WTC11 (cell line): ENCODE measurements around the gene PRKACA. TPM values are rescaled to one million over a fixed set of nuclear protein-coding genes. Genes with fewer than 3 reads are reported as not detected.
A peak's percentile ranks its signal among the peaks of the same experiment; 100 is the strongest.

Source experiments
- ATAC-seq: fragments of 200-7000 bp; cut with Tn5 transposase; 2 replicates; pipeline ENCODE4 v1.10.0; 2021; ENCODE audit warnings: mild to moderate bottlenecking, moderate library complexity
- CTCF ChIA-PET: fragments of 300-600 bp; sonication (Branson Sonifier 250); formaldehyde crosslinking; loops from one replicate; lab custom pipeline; 2021; ENCODE audit warnings: antibody characterized with exemption; lab: Charles Lee
- POLR2A ChIA-PET: fragments of 350-600 bp; sonication (Branson Sonifier 250); formaldehyde crosslinking; loops from one replicate; lab custom pipeline; 2021; ENCODE audit warnings: antibody characterized with exemption; lab: Charles Lee
- DNase-seq: peaks from one replicate; pipeline ENCODE4 v3.0.0; 2021; ENCODE audit warnings: low spot score
- H3K27ac Mint-ChIP-seq: 2 replicates; pipeline ENCODE4 v1.8.0; 2021; ENCODE audit warnings: mixed read lengths
- H3K27me3 Mint-ChIP-seq: 2 replicates; pipeline ENCODE4 v1.8.0; 2021; ENCODE audit warnings: low read depth, mild to moderate bottlenecking, moderate library complexity, mixed read lengths
- H3K36me3 Mint-ChIP-seq: 2 replicates; pipeline ENCODE4 v1.8.0; 2021; ENCODE audit warnings: mixed read lengths
- H3K4me1 Mint-ChIP-seq: 2 replicates; pipeline ENCODE4 v1.8.0; 2022; ENCODE audit warnings: mixed read lengths
- H3K4me3 Mint-ChIP-seq: 2 replicates; pipeline ENCODE4 v1.8.0; 2021; ENCODE audit warnings: mild to moderate bottlenecking, moderate library complexity, mixed read lengths
- H3K9me3 Mint-ChIP-seq: 2 replicates; pipeline ENCODE4 v1.8.0; 2021; ENCODE audit warnings: mixed read lengths
- AR ChIP-seq: fragments of 250-450 bp; sonication (Bioruptor Pico); IDR thresholded peaks from 2 replicates; pipeline ENCODE4 v1.9.0; 2021; ENCODE audit warnings: mild to moderate bottlenecking
- ATF6 ChIP-seq: sonication (generic); formaldehyde crosslinking; IDR thresholded peaks from 2 replicates; pipeline ENCODE4 v1.8.1; 2023; ENCODE audit warnings: mild to moderate bottlenecking, missing genetic modification reagents
- CREM ChIP-seq: sonication (generic); formaldehyde crosslinking; IDR thresholded peaks from 2 replicates; pipeline ENCODE4 v1.8.1; 2022; ENCODE audit warnings: mild to moderate bottlenecking, missing genetic modification reagents, moderate library complexity
- EMX1 ChIP-seq: fragments of 250-450 bp; sonication (Bioruptor Pico); IDR thresholded peaks from 2 replicates; pipeline ENCODE4 v1.8.0; 2021; ENCODE audit warnings: mild to moderate bottlenecking
- ETV6 ChIP-seq: sonication (generic); formaldehyde crosslinking; IDR thresholded peaks from 2 replicates; pipeline ENCODE4 v1.8.1; 2022; ENCODE audit warnings: mild to moderate bottlenecking, missing genetic modification reagents
- FOXP1 ChIP-seq: sonication (generic); formaldehyde crosslinking; IDR thresholded peaks from 2 replicates; pipeline ENCODE4 v1.8.0; 2022; ENCODE audit warnings: missing genetic modification reagents, mild to moderate bottlenecking, moderate library complexity, borderline replicate concordance
- MAX ChIP-seq: sonication (generic); formaldehyde crosslinking; IDR thresholded peaks from 2 replicates; pipeline ENCODE4 v1.8.0; 2022; ENCODE audit warnings: mild to moderate bottlenecking, missing genetic modification reagents
- NFE2L1 ChIP-seq: sonication (generic); formaldehyde crosslinking; IDR thresholded peaks from 2 replicates; pipeline ENCODE4 v1.8.1; 2023; ENCODE audit warnings: missing genetic modification reagents
- OVOL2 ChIP-seq: fragments of 250-450 bp; sonication (Bioruptor Pico); IDR thresholded peaks from 2 replicates; pipeline ENCODE4 v1.9.0; 2021; ENCODE audit warnings: mild to moderate bottlenecking, borderline replicate concordance
- PRRX2 ChIP-seq: fragments of 250-450 bp; sonication (Bioruptor Pico); IDR thresholded peaks from 2 replicates; pipeline ENCODE4 v1.8.0; 2021; ENCODE audit warnings: mild to moderate bottlenecking
- SMAD4 ChIP-seq: sonication (generic); formaldehyde crosslinking; IDR thresholded peaks from 2 replicates; pipeline ENCODE4 v1.8.0; 2022; ENCODE audit warnings: mild to moderate bottlenecking, missing genetic modification reagents
- SP1 ChIP-seq: sonication (generic); formaldehyde crosslinking; conservative IDR thresholded peaks from 2 replicates; pipeline ENCODE4 v1.8.1; 2022; ENCODE audit warnings: missing genetic modification reagents
- TEAD4 ChIP-seq: sonication (generic); formaldehyde crosslinking; IDR thresholded peaks from 2 replicates; pipeline ENCODE4 v1.8.0; 2022; ENCODE audit warnings: mild to moderate bottlenecking, missing genetic modification reagents
- USF2 ChIP-seq: sonication (generic); formaldehyde crosslinking; IDR thresholded peaks from 2 replicates; pipeline ENCODE4 v1.8.1; 2023; ENCODE audit warnings: mild to moderate bottlenecking, missing genetic modification reagents, moderate library complexity
- ZNF263 ChIP-seq: sonication (generic); formaldehyde crosslinking; IDR thresholded peaks from 2 replicates; pipeline ENCODE4 v1.8.1; 2022; ENCODE audit warnings: low read depth, mild to moderate bottlenecking, moderate library complexity, missing genetic modification reagents
- ZNF416 ChIP-seq: fragments of 250-450 bp; sonication (Bioruptor Pico); IDR thresholded peaks from 2 replicates; pipeline ENCODE4 v1.9.0; 2021; ENCODE audit warnings: mild to moderate bottlenecking, inconsistent platforms
- ZNF512 ChIP-seq: sonication (generic); formaldehyde crosslinking; IDR thresholded peaks from 2 replicates; pipeline ENCODE4 v1.8.1; 2022; ENCODE audit warnings: missing genetic modification reagents, borderline replicate concordance
- total RNA-seq: library from RNA; stranded (reverse); gene quantifications from 3 replicates; pipeline ENCODE4 v1.2.3, GENCODE V29; 2021
- TF ChIP-seq, protein P1 (sequence below): sonication (generic); formaldehyde crosslinking; conservative IDR thresholded peaks from 2 replicates; pipeline ENCODE4 v1.8.1; 2023; ENCODE audit warnings: mild to moderate bottlenecking, low read depth, missing genetic modification reagents, moderate library complexity

The PRKACA gene
- total RNA-seq, 1 experiment from 2014 or later: 37.8 TPM

GRCh38 chr19:14118165-14119051 lies 846 bp upstream of the PRKACA start:
- peaks cover 26% of the 10 kb centered on the region for H3K4me1 Mint-ChIP-seq
- ChIA-PET POLR2A (interaction anchor here (0.6 to 1.2 kb wide), 3 partner anchors 17 to 158 kb away, joined by 3 to 5 read pairs (median 5); partner anchors contain the start of gene ASF1B), CTCF (interaction anchor here (0.6 to 3.4 kb wide), 5 partner anchors 18 to 288 kb away, joined by 3 to 18 read pairs (median 6); partner anchors contain the start of gene ASF1B)
- H3K36me3 Mint-ChIP-seq: peaks cover 6% of the 10 kb centered on the region; the same call in 1 of the 2 replicates
- H3K4me3 Mint-ChIP-seq: peak overlapping the region; percentile 90
- H3K27me3 Mint-ChIP-seq: 0 out of 2 replicates have a peak, but pooled peaks cover 7% of the 10 kb centered on the region
- H3K27ac Mint-ChIP-seq: peak overlapping the region; percentile 98
- H3K9me3 Mint-ChIP-seq: no peaks in the 10 kb centered on the region
- ATAC-seq (no peak), DNase-seq (no peak)
- TF ChIP-seq ZNF416: no peak
- TF ChIP-seq USF2 (CRISPR knock-in tag): peak; percentile 2; the same call in 1 of the 2 replicates
- TF ChIP-seq, protein P1, sequence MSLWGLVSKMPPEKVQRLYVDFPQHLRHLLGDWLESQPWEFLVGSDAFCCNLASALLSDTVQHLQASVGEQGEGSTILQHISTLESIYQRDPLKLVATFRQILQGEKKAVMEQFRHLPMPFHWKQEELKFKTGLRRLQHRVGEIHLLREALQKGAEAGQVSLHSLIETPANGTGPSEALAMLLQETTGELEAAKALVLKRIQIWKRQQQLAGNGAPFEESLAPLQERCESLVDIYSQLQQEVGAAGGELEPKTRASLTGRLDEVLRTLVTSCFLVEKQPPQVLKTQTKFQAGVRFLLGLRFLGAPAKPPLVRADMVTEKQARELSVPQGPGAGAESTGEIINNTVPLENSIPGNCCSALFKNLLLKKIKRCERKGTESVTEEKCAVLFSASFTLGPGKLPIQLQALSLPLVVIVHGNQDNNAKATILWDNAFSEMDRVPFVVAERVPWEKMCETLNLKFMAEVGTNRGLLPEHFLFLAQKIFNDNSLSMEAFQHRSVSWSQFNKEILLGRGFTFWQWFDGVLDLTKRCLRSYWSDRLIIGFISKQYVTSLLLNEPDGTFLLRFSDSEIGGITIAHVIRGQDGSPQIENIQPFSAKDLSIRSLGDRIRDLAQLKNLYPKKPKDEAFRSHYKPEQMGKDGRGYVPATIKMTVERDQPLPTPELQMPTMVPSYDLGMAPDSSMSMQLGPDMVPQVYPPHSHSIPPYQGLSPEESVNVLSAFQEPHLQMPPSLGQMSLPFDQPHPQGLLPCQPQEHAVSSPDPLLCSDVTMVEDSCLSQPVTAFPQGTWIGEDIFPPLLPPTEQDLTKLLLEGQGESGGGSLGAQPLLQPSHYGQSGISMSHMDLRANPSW (CRISPR knock-in tag): no peak
- TF ChIP-seq NFE2L1: peak; percentile 18; the same call in 1 of the 2 replicates
- 0 out of 2 replicates have a peak, but pooled peaks have one; percentile 37 for TF ChIP-seq AR (CRISPR knock-in tag)
- TF ChIP-seq PRRX2 (CRISPR knock-in tag): 0 out of 2 replicates have a peak, but pooled peaks have one; percentile 55
- no peak for TF ChIP-seq FOXP1
- TF ChIP-seq ETV6 (CRISPR knock-in tag): 0 out of 2 replicates have a peak, but pooled peaks have one; percentile 25
- peak; percentile 41; the same call in 1 of the 2 replicates for TF ChIP-seq MAX
- 0 out of 2 replicates have a peak, but pooled peaks have one; percentile 38 for TF ChIP-seq EMX1 (CRISPR knock-in tag)

- TF ChIP-seq ZNF512 (CRISPR knock-in tag) (no peak), FOXP1 (no peak; the same call in 1 of the 2 replicates), SP1 (CRISPR knock-in tag) (no peak), ATF6 (CRISPR knock-in tag) (no peak), SMAD4 (CRISPR knock-in tag) (no peak), OVOL2 (CRISPR knock-in tag) (no peak), TEAD4 (CRISPR knock-in tag) (no peak), CREM (CRISPR knock-in tag) (no peak), ZNF263 (CRISPR knock-in tag) (no peak)
- TF ChIP-seq, all 79 proteins: peak for 0
- ChIA-PET CTCF (interaction anchor here (1.0 to 3.7 kb wide), 5 partner anchors 20 to 289 kb away, joined by 3 to 19 read pairs (median 6); partner anchors contain the start of gene ASF1B), POLR2A (interaction anchor here (1.2 kb wide), 1 partner anchor 19 kb away, joined by 5 read pairs; no protein-coding TSS in a partner anchor)
- H3K4me1 Mint-ChIP-seq: peaks cover 37% of the 10 kb centered on the region
- H3K4me3 Mint-ChIP-seq: peak overlapping the region; percentile 86
- H3K27me3 Mint-ChIP-seq: 0 out of 2 replicates have a peak, but pooled peaks cover 7% of the 10 kb centered on the region
- H3K9me3 Mint-ChIP-seq: no peaks in the 10 kb centered on the region
- peak; percentile 32 for DNase-seq
- no peak overlapping the region for H3K27ac Mint-ChIP-seq
- H3K36me3 Mint-ChIP-seq: no peaks in the 10 kb centered on the region
- 0 out of 2 replicates have a peak, but pooled peaks have one; percentile 0 for ATAC-seq
Measured at GRCh38 chr19:14116918-14117578, 514 bp downstream of the PRKACA start.
